ENCODE data around the gene COL6A5.

DNA sequence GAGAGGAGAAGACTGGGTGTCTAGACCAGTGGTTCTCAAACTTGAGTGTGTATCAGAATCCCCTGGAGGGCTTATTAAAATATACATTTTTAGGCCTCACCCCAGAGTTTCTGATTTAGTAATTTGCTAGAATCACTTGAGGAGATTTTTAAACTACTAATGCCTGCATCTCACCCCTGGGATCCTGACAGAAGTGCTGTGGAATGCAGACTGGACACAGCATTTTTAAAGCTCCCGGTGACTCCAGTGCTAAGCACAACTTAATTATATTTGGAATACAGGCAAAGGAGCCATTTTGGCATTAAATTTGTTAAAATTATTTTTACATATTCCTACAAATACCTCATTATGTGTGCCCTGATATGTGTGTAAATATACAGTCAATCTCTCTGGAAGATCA lies 144.8 kb downstream of the COL6A5 start:
- TF ChIP-seq, protein P1, sequence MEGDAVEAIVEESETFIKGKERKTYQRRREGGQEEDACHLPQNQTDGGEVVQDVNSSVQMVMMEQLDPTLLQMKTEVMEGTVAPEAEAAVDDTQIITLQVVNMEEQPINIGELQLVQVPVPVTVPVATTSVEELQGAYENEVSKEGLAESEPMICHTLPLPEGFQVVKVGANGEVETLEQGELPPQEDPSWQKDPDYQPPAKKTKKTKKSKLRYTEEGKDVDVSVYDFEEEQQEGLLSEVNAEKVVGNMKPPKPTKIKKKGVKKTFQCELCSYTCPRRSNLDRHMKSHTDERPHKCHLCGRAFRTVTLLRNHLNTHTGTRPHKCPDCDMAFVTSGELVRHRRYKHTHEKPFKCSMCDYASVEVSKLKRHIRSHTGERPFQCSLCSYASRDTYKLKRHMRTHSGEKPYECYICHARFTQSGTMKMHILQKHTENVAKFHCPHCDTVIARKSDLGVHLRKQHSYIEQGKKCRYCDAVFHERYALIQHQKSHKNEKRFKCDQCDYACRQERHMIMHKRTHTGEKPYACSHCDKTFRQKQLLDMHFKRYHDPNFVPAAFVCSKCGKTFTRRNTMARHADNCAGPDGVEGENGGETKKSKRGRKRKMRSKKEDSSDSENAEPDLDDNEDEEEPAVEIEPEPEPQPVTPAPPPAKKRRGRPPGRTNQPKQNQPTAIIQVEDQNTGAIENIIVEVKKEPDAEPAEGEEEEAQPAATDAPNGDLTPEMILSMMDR (IDR thresholded peaks at IDR 0.05), result no peak
- TF ChIP-seq POLR2AphosphoS5 (IDR thresholded peaks at IDR 0.05), result no peak
- TF ChIP-seq POLR2A (IDR thresholded peaks at IDR 0.05), result no peak
- no peak for TF ChIP-seq EP300 (IDR thresholded peaks at IDR 0.05)

All from suprapubic skin (tissue), 4 donors.